GM21367 (cell line): ENCODE results near the gene NDUFS7.

Experiments
- ATAC-seq: cut with Tn5 transposase; IDR thresholded peaks from one replicate; pipeline ENCODE4 v1.9.1; 2021; ENCODE audit not compliant: unreplicated experiment

The NDUFS7 gene

DNA sequence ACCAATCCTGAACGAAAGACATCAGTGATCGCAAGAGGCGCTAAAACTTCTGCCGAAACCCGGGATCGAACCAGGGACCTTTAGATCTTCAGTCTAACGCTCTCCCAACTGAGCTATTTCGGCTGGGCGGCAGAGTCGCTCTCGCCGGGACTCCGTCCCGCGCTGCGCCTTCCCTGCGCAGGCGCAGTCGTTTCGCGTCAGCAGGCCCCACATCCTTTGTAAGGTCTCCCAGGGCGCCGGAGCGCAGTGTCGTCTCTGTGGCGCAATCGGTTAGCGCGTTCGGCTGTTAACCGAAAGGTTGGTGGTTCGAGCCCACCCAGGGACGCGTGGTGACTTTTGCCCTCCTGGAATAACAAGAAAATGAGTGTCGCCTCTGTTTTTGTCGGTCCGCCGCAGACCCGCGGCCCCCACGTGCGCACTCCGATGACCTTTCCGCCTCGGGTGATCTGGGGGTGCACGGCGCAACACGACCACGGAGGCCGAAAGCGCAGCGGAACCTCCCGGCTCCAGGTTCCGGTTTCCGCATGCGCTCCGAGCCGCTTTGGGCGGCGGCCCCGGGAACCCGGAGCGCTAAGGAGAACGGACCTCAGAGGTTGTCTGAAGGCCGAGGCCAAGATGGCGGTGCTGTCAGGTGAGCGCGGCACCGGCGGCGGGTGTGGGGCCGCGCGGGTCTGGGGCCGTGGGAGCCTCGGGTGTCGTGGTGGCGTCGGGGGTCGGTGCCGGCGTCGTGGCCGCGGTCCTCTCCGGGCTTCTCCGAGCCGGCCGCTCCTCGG is at the start of gene NDUFS7:
NDUFS7 (plus strand) TSS at position 596 of the 773 bp plus-strand sequence; CDS start at position 616, 20 bp downstream.
- peak; percentile 50 for ATAC-seq

DNA sequence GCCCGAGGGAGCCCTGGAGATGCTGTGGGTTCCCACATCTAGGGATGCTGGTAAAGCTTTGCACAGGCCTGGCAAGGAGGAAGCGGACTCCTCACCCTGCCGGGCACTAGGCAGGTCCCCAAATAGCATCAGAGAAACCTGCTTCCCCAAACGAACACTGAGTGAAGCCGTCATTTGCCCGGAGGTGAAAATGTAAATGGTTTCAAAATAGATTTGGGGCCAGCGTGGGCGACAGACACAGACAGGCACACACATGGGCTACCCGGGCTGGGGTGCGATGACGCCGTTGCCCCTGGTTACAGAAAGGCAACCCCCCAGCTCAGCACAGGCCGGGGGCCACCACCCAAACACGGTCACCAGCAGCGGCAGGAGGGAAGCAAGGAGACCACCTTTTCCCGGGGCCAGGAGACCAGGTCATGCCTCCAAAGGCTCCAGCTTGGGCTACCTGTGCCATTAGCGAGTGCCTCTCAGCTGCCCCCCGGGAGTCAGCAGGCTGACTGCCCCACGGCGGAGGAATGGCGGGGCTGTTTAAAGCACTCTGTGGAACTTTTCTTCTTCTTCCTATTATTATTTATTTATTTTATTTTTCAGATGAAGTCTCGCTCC is 47.5 kb upstream of the NDUFS7 start:
- no peak for ATAC-seq

- no peak for ATAC-seq
These were observed 42.8 kb upstream of the NDUFS7 start for GRCh38 chr19:1340681-1341469.

DNA sequence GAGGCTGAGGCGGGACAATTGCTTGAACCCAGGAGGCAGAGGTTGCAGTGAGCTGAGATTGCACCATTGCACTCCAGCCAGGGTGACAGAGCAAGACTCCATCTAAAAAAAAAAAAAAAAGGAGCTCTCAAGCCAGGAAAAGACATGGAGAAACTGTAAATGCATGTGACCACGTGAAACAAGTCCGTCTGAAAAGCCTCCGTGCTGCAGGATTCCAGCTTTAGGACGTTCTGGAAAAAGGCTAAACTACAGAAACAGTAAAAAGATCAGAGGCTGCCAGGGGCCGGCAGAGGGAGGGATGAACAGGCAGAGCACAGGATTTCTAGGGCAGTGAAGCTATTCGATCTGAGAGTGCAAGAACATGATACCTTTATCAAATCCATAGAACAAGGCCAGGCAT is 40.7 kb upstream of the NDUFS7 start:
- ATAC-seq = no peak

- ATAC-seq = no peak
These were observed 34.5 kb upstream of the NDUFS7 start for GRCh38 chr19:1349211-1349610.

- ATAC-seq = no peak
These were observed 32.8 kb upstream of the NDUFS7 start for GRCh38 chr19:1350867-1351266.

DNA sequence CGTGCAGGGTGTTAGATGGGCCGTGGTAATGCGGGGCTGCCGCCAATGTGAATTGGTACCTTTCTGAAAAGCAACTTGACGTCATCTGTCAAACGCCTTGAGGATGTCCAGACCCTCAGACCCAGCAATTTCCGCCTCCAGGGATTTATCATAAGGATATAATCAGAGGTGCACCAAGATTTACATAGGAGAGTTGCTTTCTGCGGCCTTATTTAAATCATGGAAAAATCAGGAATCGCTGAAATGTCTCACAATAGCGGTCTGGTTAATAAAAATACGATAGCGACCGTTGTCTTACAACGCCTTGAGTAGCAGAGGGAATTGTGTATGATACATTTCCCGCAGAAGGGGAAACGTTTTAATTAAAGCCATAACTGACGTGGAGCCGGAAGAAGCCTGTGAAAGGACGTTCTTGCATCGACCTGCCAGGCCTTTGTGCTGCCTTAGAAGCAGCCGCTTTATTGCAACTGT is 32.3 kb upstream of the NDUFS7 start:
- ATAC-seq = no peak

- no peak for ATAC-seq
These were observed 30.6 kb upstream of the NDUFS7 start for GRCh38 chr19:1353144-1353543.

DNA sequence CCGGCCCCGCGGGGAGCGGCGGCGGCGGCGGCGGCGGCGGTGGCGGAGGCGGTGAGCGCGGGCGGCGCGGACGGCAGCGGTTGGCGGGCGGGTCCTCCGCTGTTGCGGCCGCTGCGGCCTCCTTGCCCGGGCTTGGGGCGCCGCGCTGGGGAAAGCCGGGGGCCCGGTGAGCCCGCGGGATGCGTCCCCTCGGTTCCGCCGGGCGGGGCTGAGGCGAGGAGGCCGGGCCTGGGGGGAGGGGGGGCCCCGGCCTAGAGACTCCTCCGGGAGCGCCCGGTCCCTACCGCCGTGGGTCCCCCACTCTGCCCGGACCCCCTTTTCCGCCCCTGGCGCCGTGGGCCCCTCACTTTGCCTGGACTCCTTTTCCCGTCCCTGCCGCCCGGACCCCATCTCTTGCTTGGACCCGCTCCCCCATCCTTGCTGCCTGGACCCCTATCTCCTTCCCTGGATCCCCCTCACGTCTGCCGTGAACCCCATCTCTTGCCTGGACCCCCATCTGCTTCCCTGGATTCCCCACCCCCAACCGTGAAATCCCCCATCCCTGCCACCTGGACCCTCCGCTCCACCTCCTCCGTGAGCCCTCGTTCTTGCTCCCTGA is 28.6 kb upstream of the NDUFS7 start:
- peak; percentile 34 for ATAC-seq

GRCh38 chr19:1355568-1356507 is 27.9 kb upstream of the NDUFS7 start:
- no peak for ATAC-seq

DNA sequence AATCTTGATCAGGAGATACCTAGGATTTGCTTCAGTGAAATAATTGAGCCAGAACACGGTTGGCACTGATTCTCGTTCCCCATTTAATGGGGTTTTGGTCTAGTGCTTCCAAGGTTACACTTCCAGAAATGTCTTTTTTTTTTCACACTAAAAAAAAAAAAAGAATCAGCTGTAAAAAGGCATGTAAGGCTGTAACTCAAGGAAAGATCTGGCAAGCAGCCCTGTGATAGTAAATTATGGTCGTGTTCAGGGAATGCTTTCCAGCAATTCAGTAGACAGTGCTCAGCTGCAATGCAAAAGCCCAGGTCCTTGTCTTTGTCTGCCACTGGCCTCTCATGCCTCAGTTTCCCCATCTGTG is 27.2 kb upstream of the NDUFS7 start:
- no peak for ATAC-seq

DNA sequence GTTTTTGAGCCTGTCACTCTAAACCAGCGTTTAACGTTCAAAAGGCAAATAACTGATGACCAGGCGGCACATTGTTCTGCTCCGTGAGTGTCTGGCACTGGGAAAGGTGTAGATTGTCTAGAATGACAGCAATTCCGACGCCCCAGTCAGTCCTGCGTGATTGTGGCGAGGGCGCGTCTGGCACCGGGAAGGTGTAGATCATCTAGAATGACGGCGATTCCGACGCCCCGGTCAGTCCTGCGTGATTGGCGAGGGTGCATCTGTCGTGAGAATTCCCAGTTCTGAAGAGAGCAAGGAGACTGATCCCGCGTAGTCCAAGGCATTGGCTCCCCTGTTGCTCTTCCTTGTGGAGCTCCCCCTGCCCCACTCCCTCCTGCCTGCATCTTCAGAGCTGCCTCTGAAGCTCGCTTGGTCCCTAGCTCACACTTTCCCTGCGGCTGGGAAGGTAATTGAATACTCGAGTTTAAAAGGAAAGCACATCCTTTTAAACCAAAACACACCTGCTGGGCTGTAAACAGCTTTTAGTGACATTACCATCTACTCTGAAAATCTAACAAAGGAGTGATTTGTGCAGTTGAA is 26.1 kb upstream of the NDUFS7 start:
- ATAC-seq = no peak

- no peak for ATAC-seq
These were observed 23.4 kb upstream of the NDUFS7 start for GRCh38 chr19:1360126-1360817.

DNA sequence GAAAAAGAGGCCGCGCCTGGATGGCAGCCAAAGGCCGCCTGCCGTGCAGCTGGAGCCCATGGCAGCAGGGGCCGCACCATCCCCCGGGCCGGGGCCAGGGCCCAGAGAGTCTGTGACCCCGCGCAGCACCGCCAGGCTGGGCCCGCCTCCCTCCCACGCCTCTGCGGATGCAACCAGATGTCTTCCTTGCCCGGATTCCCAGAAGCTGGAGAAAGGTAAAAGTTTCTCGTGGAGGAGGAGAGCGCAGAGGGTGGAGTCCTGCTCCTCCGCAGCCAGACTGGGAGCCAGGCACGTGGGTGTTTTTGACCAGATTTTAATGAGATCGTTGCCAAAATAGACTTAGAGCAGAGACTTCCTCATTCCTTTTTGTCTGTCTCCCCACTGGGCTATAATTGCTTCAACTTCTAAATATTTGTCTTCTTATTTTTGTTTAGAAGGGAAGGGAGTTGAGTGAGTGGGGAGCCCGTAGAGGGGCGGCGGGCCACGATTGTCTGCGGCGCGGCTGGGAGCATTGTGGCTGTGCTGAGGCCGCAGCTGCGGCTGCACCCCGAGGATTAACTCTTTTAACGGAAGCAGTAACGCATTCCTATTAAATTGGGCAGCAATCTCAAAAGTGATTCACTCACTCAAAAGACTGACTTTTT is 22.8 kb upstream of the NDUFS7 start:
- no peak for ATAC-seq

DNA sequence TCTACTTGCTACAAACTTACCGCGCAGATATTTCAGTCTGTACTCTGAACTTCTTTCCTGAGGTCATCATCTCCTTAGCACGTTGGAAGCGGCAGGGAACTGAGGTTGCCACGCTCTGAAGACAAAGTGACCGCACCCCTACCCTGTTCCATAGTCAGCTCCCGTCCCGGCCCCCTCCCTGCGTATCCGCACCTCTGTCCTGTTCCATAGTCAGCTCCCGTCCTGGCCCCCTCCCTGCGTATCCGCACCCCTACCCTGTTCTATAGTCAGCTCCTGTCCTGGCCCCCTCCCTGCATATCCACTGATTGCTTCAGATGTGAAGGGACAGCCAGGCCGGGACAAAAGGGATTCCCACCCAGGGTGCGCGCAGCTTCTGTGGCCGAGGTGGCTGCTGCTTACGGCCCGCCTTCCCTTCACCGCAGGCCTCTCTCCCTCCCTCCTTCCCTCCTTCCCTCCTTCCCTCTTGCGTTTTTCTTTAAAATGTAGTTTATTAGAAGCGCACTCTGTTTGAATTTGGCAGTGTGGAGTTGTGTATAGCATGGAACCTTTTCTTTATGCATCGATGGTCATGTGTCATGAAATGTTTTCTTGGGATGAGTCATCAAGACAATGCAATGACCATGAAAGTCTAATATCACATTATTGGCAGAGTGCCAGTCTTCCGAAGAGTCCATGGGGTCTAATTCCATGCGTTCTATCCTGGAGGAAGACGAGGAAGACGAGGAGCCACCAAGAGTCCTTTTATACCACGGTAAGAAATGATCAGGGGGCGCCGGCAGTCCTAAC is 21.9 kb upstream of the NDUFS7 start:
- ATAC-seq = no peak

- ATAC-seq = no peak
These were observed 21.1 kb upstream of the NDUFS7 start for GRCh38 chr19:1362387-1363257.

- no peak for ATAC-seq
These were observed 20.1 kb upstream of the NDUFS7 start for GRCh38 chr19:1363599-1363998.
